Measurements from ENCODE around the gene AKT2. TPM values are rescaled to one million over a fixed set of nuclear protein-coding genes. Genes with fewer than 3 reads are reported as not detected.

AKT2 gene
- total and polyA plus RNA-seq, 12 donors, result 56.7 to 147 (median 123) TPM

- Histone ChIP-seq H3K4me1 (no peaks in the 10 kb centered on the region), H3K27ac (no peak overlapping the region), H3K4me3 (no peak overlapping the region), H3K36me3 (peaks cover 9 to 100% (median 87%) of the 10 kb centered on the region in 9 donors), H3K27me3 (no peaks in the 10 kb centered on the region), H3K9me3 (no peaks in the 10 kb centered on the region)
- WGBS, 2 donors, result 88 to 93% methylated on average over 14 of the region's 14 CpGs
- DNase-seq, result no peak
- intact Hi-C loops (cut with DNase I), result no loop called here
- no peak for TF ChIP-seq CTCF (IDR thresholded peaks at IDR 0.05)
- no peak for ATAC-seq
Measured at GRCh38 chr19:40326201-40326600, 41.1 kb upstream of the AKT2 start.

- WGBS, 2 donors, result 89 to 90% methylated on average over 13 of the region's 13 CpGs
- intact Hi-C loops (cut with DNase I), result no loop called here
- TF ChIP-seq CTCF (IDR thresholded peaks at IDR 0.05), result no peak
Measured at GRCh38 chr19:40323705-40324104, 38.6 kb upstream of the AKT2 start.

GRCh38 chr19:40322951-40323615 lies 37.9 kb upstream of the AKT2 start:
- Histone ChIP-seq H3K27ac (no peak overlapping the region), H3K4me1 (peaks cover 0 to 7% (median 0%) of the 10 kb centered on the region in 9 donors), H3K4me3 (no peak overlapping the region), H3K9me3 (no peaks in the 10 kb centered on the region), H3K36me3 (peaks cover 10 to 98% (median 74%) of the 10 kb centered on the region in 9 donors), H3K27me3 (no peaks in the 10 kb centered on the region)
- DNase-seq (no peak), ATAC-seq (peak in 1 of 8 donors; percentile 9)
- no peak for TF ChIP-seq CTCF (IDR thresholded peaks at IDR 0.05)
- 92 to 93% methylated on average over 15 of the region's 15 CpGs for WGBS, 2 donors
- intact Hi-C loops (cut with DNase I), result no loop called here

More at GRCh38 chr19:40323705-40324104, 38.6 kb upstream of the AKT2 start:
- Histone ChIP-seq H3K4me3 (no peak overlapping the region), H3K4me1 (peaks cover 0 to 7% (median 0%) of the 10 kb centered on the region in 9 donors), H3K9me3 (no peaks in the 10 kb centered on the region), H3K27me3 (no peaks in the 10 kb centered on the region), H3K27ac (no peak overlapping the region), H3K36me3 (peaks cover 10 to 98% (median 79%) of the 10 kb centered on the region in 9 donors)
- DNase-seq, result no peak
- ATAC-seq, result peak in 1 of 8 donors; percentile 15

GRCh38 chr19:40322271-40322610 lies 37.1 kb upstream of the AKT2 start:
- DNase-seq (no peak), ATAC-seq (no peak)
- no peaks in the 10 kb centered on the region for H3K9me3 ChIP-seq
- no peak overlapping the region for H3K4me3 ChIP-seq
- WGBS, 2 donors, result 86 to 91% methylated on average over 7 of the region's 7 CpGs
- no peaks in the 10 kb centered on the region for H3K27me3 ChIP-seq
- no peak for TF ChIP-seq CTCF (IDR thresholded peaks at IDR 0.05)
- intact Hi-C loops (cut with DNase I), result no loop called here
- H3K36me3 ChIP-seq, result peaks cover 10 to 92% (median 65%) of the 10 kb centered on the region in 9 donors
- peaks cover 0 to 7% (median 0%) of the 10 kb centered on the region in 9 donors for H3K4me1 ChIP-seq
- H3K27ac ChIP-seq, result no peak overlapping the region

All from heart right ventricle (tissue), 16 donors.